ENCODE measurements around the gene RET. TPM values are rescaled to one million over a fixed set of nuclear protein-coding genes. Genes with fewer than 3 reads are reported as not detected.
"Not testable (repeated sequence)": the region's sequence is repeated elsewhere in the genome, so short reads cannot be mapped to it uniquely, and the experiment has no call there.

RET gene
- total and polyA plus RNA-seq, 4 donors, result 0.25 to 2.5 (median 0.29) TPM; not detected in 1

GRCh38 chr10:43086321-43086942 lies 9.6 kb downstream of the RET start:
- WGBS, 2 donors, result 87 to 91% methylated on average over 7 of the region's 7 CpGs
- no peak for ATAC-seq (ENCODE audit: low FRiP score)
- DNase-seq, result no peak
- no peaks in the 10 kb centered on the region for H3K36me3 ChIP-seq (ENCODE audit: control insufficient read depth in 1 of 2, insufficient read depth in 2 of 2, low read length in 1 of 2)
- intact Hi-C loops (cut with DNase I), result no loop called here
- no peaks in the 10 kb centered on the region for H3K4me1 ChIP-seq (ENCODE audit: control insufficient read depth in 1 of 2, insufficient read depth in 2 of 2, low read length in 2 of 2)
- no peak overlapping the region for H3K27ac ChIP-seq (ENCODE audit: low read depth in 1 of 2, low read length in 2 of 2)
- H3K27me3 ChIP-seq (ENCODE audit: control insufficient read depth in 1 of 2, insufficient read depth in 2 of 2, low read length in 1 of 2), result no peaks in the 10 kb centered on the region
- H3K9me3 ChIP-seq (ENCODE audit: control insufficient read depth, low read length), result no peaks in the 10 kb centered on the region
- no peak overlapping the region for H3K4me3 ChIP-seq (ENCODE audit: low read length in 2 of 2)

GRCh38 chr10:43089519-43089918 lies 12.7 kb downstream of the RET start:
- Histone ChIP-seq H3K27me3 (ENCODE audit: control insufficient read depth in 1 of 2, insufficient read depth in 2 of 2, low read length in 1 of 2) (no peaks in the 10 kb centered on the region), H3K4me1 (ENCODE audit: control insufficient read depth in 1 of 2, insufficient read depth in 2 of 2, low read length in 2 of 2) (no peaks in the 10 kb centered on the region), H3K36me3 (ENCODE audit: control insufficient read depth in 1 of 2, insufficient read depth in 2 of 2, low read length in 1 of 2) (no peaks in the 10 kb centered on the region), H3K27ac (ENCODE audit: low read depth in 1 of 2, low read length in 2 of 2) (no peak overlapping the region), H3K4me3 (ENCODE audit: low read length in 2 of 2) (no peak overlapping the region), H3K9me3 (ENCODE audit: control insufficient read depth, low read length) (no peaks in the 10 kb centered on the region)
- DNase-seq (no peak), ATAC-seq (ENCODE audit: low FRiP score) (no peak)
- intact Hi-C loops (cut with DNase I), result no loop called here
- WGBS, 2 donors, result 91 to 92% methylated on average over 10 of the region's 10 CpGs

GRCh38 chr10:43090188-43090587 lies 13.3 kb downstream of the RET start:
- Histone ChIP-seq H3K36me3 (ENCODE audit: control insufficient read depth in 1 of 2, insufficient read depth in 2 of 2, low read length in 1 of 2) (no peaks in the 10 kb centered on the region), H3K9me3 (ENCODE audit: control insufficient read depth, low read length) (no peaks in the 10 kb centered on the region), H3K4me1 (ENCODE audit: control insufficient read depth in 1 of 2, insufficient read depth in 2 of 2, low read length in 2 of 2) (no peaks in the 10 kb centered on the region), H3K27ac (ENCODE audit: low read depth in 1 of 2, low read length in 2 of 2) (no peak overlapping the region), H3K4me3 (ENCODE audit: low read length in 2 of 2) (no peak overlapping the region), H3K27me3 (ENCODE audit: control insufficient read depth in 1 of 2, insufficient read depth in 2 of 2, low read length in 1 of 2) (no peaks in the 10 kb centered on the region)
- intact Hi-C loops (cut with DNase I), result no loop called here
- DNase-seq, result no peak
- ATAC-seq (ENCODE audit: low FRiP score), result no peak
- 61 to 65% methylated on average over 8 of the region's 8 CpGs for WGBS, 2 donors

DNA sequence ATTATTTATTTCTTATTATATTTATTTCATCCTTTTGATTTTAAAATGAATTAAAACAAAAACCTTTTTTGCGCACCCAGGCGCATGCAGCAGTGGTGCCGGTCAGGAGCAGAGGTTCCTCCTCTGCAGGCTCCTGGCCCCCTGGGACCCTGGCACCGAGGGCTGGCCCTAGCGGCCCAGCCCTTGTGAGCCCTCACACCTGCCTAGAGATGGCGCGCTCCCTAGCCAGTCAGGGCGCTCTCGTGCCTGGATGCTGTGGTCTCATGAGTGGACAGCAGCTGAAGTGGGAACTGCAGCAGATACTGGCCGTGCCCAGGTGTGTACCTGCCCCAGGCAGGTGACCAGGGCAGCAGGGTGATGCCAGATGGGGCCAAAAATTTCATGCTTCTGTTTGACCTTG lies 13.8 kb downstream of the RET start:
- Histone ChIP-seq H3K27me3 (ENCODE audit: control insufficient read depth in 1 of 2, insufficient read depth in 2 of 2, low read length in 1 of 2) (no peaks in the 10 kb centered on the region), H3K4me3 (ENCODE audit: low read length in 2 of 2) (no peak overlapping the region), H3K9me3 (ENCODE audit: control insufficient read depth, low read length) (no peaks in the 10 kb centered on the region), H3K36me3 (ENCODE audit: control insufficient read depth in 1 of 2, insufficient read depth in 2 of 2, low read length in 1 of 2) (no peaks in the 10 kb centered on the region), H3K4me1 (ENCODE audit: control insufficient read depth in 1 of 2, insufficient read depth in 2 of 2, low read length in 2 of 2) (no peaks in the 10 kb centered on the region), H3K27ac (ENCODE audit: low read depth in 1 of 2, low read length in 2 of 2) (no peak overlapping the region)
- 89% methylated on average over 10 of the region's 10 CpGs for WGBS, 2 donors
- intact Hi-C loops (cut with DNase I), result no loop called here
- DNase-seq, result no peak
- no peak for ATAC-seq (ENCODE audit: low FRiP score)

DNA sequence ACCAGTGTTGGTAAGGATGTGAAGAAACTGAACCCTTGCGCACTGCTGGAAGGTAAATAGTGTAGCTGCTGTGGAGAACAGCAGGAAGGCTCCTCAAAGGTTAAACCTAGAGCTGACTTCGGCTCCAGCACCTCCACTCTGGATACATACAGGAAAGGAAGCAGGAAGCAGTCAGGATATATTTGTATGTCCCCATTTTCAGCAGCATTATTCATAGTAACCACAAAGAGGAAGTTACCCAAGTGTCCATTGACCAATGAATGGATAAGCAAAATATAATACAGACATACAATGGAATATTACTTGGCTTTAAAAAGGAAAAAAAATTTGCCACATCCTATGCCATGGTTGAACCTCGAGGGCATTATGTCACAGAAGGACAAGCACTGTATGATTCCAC lies 15.0 kb downstream of the RET start:
- H3K27me3 ChIP-seq (ENCODE audit: control insufficient read depth in 1 of 2, insufficient read depth in 2 of 2, low read length in 1 of 2), result no peaks in the 10 kb centered on the region
- intact Hi-C loops (cut with DNase I), result no loop called here
- H3K4me1 ChIP-seq (ENCODE audit: control insufficient read depth in 1 of 2, insufficient read depth in 2 of 2, low read length in 2 of 2), result no peaks in the 10 kb centered on the region
- ATAC-seq (ENCODE audit: low FRiP score) (no peak), DNase-seq (no peak)
- WGBS, 2 donors, result 67 to 68% methylated on average over 3 of the region's 3 CpGs
- H3K9me3 ChIP-seq (ENCODE audit: control insufficient read depth, low read length), result no peaks in the 10 kb centered on the region
- no peaks in the 10 kb centered on the region for H3K36me3 ChIP-seq (ENCODE audit: control insufficient read depth in 1 of 2, insufficient read depth in 2 of 2, low read length in 1 of 2)
- no peak overlapping the region for H3K27ac ChIP-seq (ENCODE audit: low read depth in 1 of 2, low read length in 2 of 2)
- H3K4me3 ChIP-seq (ENCODE audit: low read length in 2 of 2), result no peak overlapping the region

DNA sequence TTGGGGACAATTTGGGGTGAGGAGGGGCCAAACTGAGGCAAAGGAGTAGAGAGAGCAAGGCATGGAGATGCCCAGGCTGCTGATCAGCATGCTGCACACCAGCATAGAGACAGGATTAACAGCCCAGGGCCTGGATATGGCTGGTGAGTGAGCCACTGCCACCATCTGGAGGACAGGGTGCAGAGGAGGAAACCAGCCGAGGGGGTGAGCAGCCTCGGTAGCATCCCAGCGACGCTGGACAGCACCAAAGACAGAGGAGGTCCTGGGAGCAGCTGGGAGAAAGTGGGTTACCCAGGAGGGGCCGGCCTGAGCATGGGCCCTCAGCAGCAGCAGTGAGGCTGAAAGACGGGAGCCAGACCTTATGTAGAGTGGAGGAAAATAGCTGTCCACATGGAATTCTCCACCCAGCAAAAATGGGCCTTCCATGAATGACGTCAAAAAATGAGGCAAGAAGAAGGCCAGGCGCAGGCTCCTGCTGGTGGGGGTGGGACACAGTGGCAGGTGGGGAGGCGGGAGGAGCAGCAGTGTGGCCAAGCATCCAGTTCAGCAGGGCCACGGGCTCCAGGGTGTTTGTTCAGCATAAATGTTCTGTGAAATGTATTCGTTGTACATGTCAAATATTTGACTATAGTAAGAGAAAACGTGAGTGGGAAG lies 16.7 kb downstream of the RET start:
- DNase-seq, result no peak
- no peaks in the 10 kb centered on the region for H3K9me3 ChIP-seq (ENCODE audit: control insufficient read depth, low read length)
- no peaks in the 10 kb centered on the region for H3K27me3 ChIP-seq (ENCODE audit: control insufficient read depth in 1 of 2, insufficient read depth in 2 of 2, low read length in 1 of 2)
- intact Hi-C loops (cut with DNase I), result no loop called here
- ATAC-seq (ENCODE audit: low FRiP score), result no peak
- no peaks in the 10 kb centered on the region for H3K36me3 ChIP-seq (ENCODE audit: control insufficient read depth in 1 of 2, insufficient read depth in 2 of 2, low read length in 1 of 2)
- H3K4me1 ChIP-seq (ENCODE audit: control insufficient read depth in 1 of 2, insufficient read depth in 2 of 2, low read length in 2 of 2), result no peaks in the 10 kb centered on the region
- 23 to 32% methylated on average over 12 of the region's 12 CpGs for WGBS, 2 donors
- no peak overlapping the region for H3K4me3 ChIP-seq (ENCODE audit: low read length in 2 of 2)
- H3K27ac ChIP-seq (ENCODE audit: low read depth in 1 of 2, low read length in 2 of 2), result no peak overlapping the region

GRCh38 chr10:43094085-43094484 lies 17.2 kb downstream of the RET start:
- no peak overlapping the region for H3K27ac ChIP-seq (ENCODE audit: low read depth in 1 of 2, low read length in 2 of 2)
- H3K36me3 ChIP-seq (ENCODE audit: control insufficient read depth in 1 of 2, insufficient read depth in 2 of 2, low read length in 1 of 2), result no peaks in the 10 kb centered on the region
- DNase-seq, result no peak
- intact Hi-C loops (cut with DNase I), result no loop called here
- WGBS, 2 donors, result 71 to 73% methylated on average over 9 of the region's 9 CpGs
- H3K9me3 ChIP-seq (ENCODE audit: control insufficient read depth, low read length), result no peaks in the 10 kb centered on the region
- no peak overlapping the region for H3K4me3 ChIP-seq (ENCODE audit: low read length in 2 of 2)
- H3K27me3 ChIP-seq (ENCODE audit: control insufficient read depth in 1 of 2, insufficient read depth in 2 of 2, low read length in 1 of 2), result no peaks in the 10 kb centered on the region
- ATAC-seq (ENCODE audit: low FRiP score), result no peak
- H3K4me1 ChIP-seq (ENCODE audit: control insufficient read depth in 1 of 2, insufficient read depth in 2 of 2, low read length in 2 of 2), result no peaks in the 10 kb centered on the region

- H3K36me3 ChIP-seq (ENCODE audit: control insufficient read depth in 1 of 2, insufficient read depth in 2 of 2, low read length in 1 of 2); DNase-seq; ATAC-seq (ENCODE audit: low FRiP score); H3K27me3 ChIP-seq (ENCODE audit: control insufficient read depth in 1 of 2, insufficient read depth in 2 of 2, low read length in 1 of 2); H3K4me3 ChIP-seq (ENCODE audit: low read length in 2 of 2); H3K4me1 ChIP-seq (ENCODE audit: control insufficient read depth in 1 of 2, insufficient read depth in 2 of 2, low read length in 2 of 2); H3K9me3 ChIP-seq (ENCODE audit: control insufficient read depth, low read length); intact Hi-C loops (cut with DNase I); H3K27ac ChIP-seq (ENCODE audit: low read depth in 1 of 2, low read length in 2 of 2): not testable (repeated sequence)
- 86 to 90% methylated on average over 6 of the region's 6 CpGs for WGBS, 2 donors
Measured at GRCh38 chr10:43099339-43099738, 22.5 kb downstream of the RET start.

- ATAC-seq (ENCODE audit: low FRiP score), result no peak
- 50 to 64% methylated on average over 4 of the region's 4 CpGs for WGBS, 2 donors
- Histone ChIP-seq H3K27ac (ENCODE audit: low read depth in 1 of 2, low read length in 2 of 2) (no peak overlapping the region), H3K9me3 (ENCODE audit: control insufficient read depth, low read length) (no peaks in the 10 kb centered on the region), H3K4me1 (ENCODE audit: control insufficient read depth in 1 of 2, insufficient read depth in 2 of 2, low read length in 2 of 2) (no peaks in the 10 kb centered on the region), H3K4me3 (ENCODE audit: low read length in 2 of 2) (no peak overlapping the region), H3K36me3 (ENCODE audit: control insufficient read depth in 1 of 2, insufficient read depth in 2 of 2, low read length in 1 of 2) (no peaks in the 10 kb centered on the region), H3K27me3 (ENCODE audit: control insufficient read depth in 1 of 2, insufficient read depth in 2 of 2, low read length in 1 of 2) (no peaks in the 10 kb centered on the region)
- no peak for DNase-seq
- intact Hi-C loops (cut with DNase I), result loop anchor here in 1 of 2 donors (10.0 kb wide), 1 partner anchor 345 kb away; no protein-coding TSS in a partner anchor
Measured at GRCh38 chr10:43099928-43100327, 23.1 kb downstream of the RET start.

Measured in aorta (tissue), 5 donors.